ENCODE data around the gene CYCS. TPM values are rescaled to one million over a fixed set of nuclear protein-coding genes. Genes with fewer than 3 reads are reported as not detected.

Gene CYCS
- total RNA-seq, 4 donors from 2014 or later: 13.0 to 68.3 (median 25.7) TPM

GRCh38 chr7:25158966-25159365 lies 33.9 kb upstream of the CYCS start:
- TF ChIP-seq, protein P1, sequence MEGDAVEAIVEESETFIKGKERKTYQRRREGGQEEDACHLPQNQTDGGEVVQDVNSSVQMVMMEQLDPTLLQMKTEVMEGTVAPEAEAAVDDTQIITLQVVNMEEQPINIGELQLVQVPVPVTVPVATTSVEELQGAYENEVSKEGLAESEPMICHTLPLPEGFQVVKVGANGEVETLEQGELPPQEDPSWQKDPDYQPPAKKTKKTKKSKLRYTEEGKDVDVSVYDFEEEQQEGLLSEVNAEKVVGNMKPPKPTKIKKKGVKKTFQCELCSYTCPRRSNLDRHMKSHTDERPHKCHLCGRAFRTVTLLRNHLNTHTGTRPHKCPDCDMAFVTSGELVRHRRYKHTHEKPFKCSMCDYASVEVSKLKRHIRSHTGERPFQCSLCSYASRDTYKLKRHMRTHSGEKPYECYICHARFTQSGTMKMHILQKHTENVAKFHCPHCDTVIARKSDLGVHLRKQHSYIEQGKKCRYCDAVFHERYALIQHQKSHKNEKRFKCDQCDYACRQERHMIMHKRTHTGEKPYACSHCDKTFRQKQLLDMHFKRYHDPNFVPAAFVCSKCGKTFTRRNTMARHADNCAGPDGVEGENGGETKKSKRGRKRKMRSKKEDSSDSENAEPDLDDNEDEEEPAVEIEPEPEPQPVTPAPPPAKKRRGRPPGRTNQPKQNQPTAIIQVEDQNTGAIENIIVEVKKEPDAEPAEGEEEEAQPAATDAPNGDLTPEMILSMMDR (IDR thresholded peaks at IDR 0.05; ENCODE audit: low read depth): no peak

- TF ChIP-seq, protein P1 (IDR thresholded peaks at IDR 0.05; ENCODE audit: low read depth): no peak
Measured at GRCh38 chr7:25151773-25152172, 26.7 kb upstream of the CYCS start.

DNA sequence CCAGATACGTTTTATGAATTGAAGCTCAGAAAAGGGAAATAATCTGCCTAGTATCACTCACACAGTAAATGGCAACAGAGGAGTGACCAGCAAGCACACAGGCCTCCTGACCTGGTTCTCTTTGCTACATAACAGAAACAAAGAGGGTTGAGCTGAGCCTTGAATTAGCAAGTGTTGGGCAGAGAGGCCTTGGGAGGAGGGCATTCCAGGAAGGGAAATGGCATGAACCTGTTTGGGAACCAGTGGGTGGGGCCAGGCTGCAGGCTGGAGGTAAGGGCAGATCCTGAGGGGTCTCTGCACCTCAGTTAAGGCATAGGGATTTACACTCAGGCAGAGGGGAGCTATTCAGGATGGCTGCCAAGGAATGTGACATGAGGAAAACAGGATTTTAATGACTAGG lies 24.8 kb upstream of the CYCS start:
- TF ChIP-seq, protein P1 (IDR thresholded peaks at IDR 0.05; ENCODE audit: low read depth): no peak

DNA sequence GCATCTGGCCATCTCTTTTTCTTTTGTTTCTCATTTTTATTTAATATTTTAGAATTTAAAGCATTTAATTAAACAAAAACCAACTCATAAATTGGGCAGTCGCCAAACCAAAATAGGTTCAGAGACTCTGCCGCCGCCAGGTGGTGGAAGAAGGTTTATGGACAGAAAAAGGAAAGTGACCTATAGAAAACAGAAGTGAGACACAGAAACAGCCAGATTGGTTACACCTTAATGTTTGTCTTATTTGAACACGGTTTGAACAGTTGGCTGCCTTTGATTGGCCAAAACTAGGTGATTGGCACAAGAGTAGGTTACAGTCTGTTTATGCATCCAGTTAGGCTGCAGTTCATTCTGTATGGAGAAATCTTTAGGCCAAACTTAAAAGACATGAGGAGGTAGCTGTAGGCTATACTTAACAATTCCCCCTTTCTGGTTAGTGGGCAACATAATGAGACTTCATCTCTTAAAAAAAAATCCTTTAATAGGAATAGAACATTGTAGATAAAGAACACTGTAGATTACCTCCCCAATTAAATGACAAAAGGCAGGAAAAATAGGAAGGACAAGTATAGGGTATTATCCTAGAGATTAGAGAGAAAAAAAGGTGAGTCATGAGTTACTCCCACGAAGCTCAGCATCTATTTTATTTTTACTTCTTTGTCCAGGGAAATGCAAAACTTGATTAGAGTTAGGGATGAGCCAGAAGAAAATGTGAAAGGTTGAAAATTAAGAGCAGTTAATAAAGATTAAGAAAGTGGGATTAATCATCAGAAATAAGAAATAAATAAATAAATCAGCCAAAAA lies 23.9 kb upstream of the CYCS start:
- TF ChIP-seq, protein P1 (IDR thresholded peaks at IDR 0.05; ENCODE audit: low read depth): no peak

DNA sequence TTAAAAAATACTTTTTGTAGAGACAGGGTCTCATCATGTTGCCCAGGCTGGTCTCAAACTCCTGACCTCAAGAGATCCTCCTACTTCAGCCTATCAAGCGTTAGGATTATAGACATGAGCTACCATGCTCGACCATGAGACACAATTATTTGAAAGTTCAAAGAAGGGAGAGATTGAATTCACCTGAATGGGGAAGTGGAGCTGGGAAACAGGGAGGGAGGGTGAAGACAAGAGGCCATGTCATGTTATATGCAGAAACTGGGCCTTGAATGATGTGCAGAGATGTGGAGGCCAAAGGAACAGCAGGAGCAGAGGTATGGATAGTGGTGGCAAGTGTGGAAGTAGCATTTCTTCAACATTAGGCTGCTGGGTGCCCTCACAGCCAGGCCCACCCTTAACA lies 18.7 kb upstream of the CYCS start:
- TF ChIP-seq, protein P1 (IDR thresholded peaks at IDR 0.05; ENCODE audit: low read depth): no peak

- TF ChIP-seq, protein P1 (IDR thresholded peaks at IDR 0.05; ENCODE audit: low read depth): no peak
Measured at GRCh38 chr7:25139536-25139935, 14.5 kb upstream of the CYCS start.

GRCh38 chr7:25134358-25135010 lies 9.4 kb upstream of the CYCS start:
- TF ChIP-seq, protein P1 (IDR thresholded peaks at IDR 0.05; ENCODE audit: low read depth): no peak
